GM19463 (cell line): ENCODE data around the gene STAT3.
"Not testable (repeated sequence)": the region's sequence is repeated elsewhere in the genome, so short reads cannot be mapped to it uniquely, and the experiment has no call there.

Experiments
- ATAC-seq: cut with Tn5 transposase; IDR thresholded peaks from one replicate; pipeline ENCODE4 v1.9.1; 2021; ENCODE audit warnings: mild to moderate bottlenecking, moderate library complexity; ENCODE audit not compliant: unreplicated experiment

Gene STAT3

GRCh38 chr17:42388381-42389134 lies at the start of gene STAT3:
Gene STAT3, minus strand, starts transcription at chr17:42388442. Its CDS starts 39,926 bp downstream, at chr17:42348516.
- peak; percentile 91 for ATAC-seq

GRCh38 chr17:42436391-42436790 lies 48.1 kb upstream of the STAT3 start:
- ATAC-seq, result no peak

GRCh38 chr17:42431758-42432161 lies 43.5 kb upstream of the STAT3 start:
- ATAC-seq, result no peak

- ATAC-seq, result no peak
Measured at GRCh38 chr17:42429726-42430447, 41.6 kb upstream of the STAT3 start.

- ATAC-seq, result no peak
Measured at GRCh38 chr17:42428141-42428944, 40.1 kb upstream of the STAT3 start.

GRCh38 chr17:42424991-42425610 lies 36.9 kb upstream of the STAT3 start:
- ATAC-seq, result no peak

- no peak for ATAC-seq
Measured at GRCh38 chr17:42423766-42424165, 35.5 kb upstream of the STAT3 start.

GRCh38 chr17:42422958-42423712 lies 34.9 kb upstream of the STAT3 start, which contains the start of gene CAVIN1:
Gene CAVIN1, minus strand, starts transcription at chr17:42423256. Its CDS starts 159 bp downstream, at chr17:42423097.
- ATAC-seq, result no peak

GRCh38 chr17:42422412-42422957 lies 34.2 kb upstream of the STAT3 start:
- ATAC-seq, result no peak

GRCh38 chr17:42421507-42422338 lies 33.5 kb upstream of the STAT3 start:
- ATAC-seq, result no peak

GRCh38 chr17:42421136-42421506 lies 32.9 kb upstream of the STAT3 start:
- ATAC-seq, result no peak

GRCh38 chr17:42417981-42418380 lies 29.7 kb upstream of the STAT3 start:
- not testable (repeated sequence) for ATAC-seq

GRCh38 chr17:42414704-42415409 lies 26.6 kb upstream of the STAT3 start:
- ATAC-seq, result no peak

- no peak for ATAC-seq
Measured at GRCh38 chr17:42413464-42414040, 25.3 kb upstream of the STAT3 start.

GRCh38 chr17:42411905-42412679 lies 23.9 kb upstream of the STAT3 start:
- ATAC-seq, result no peak

GRCh38 chr17:42411361-42411760 lies 23.1 kb upstream of the STAT3 start:
- no peak for ATAC-seq

- no peak for ATAC-seq
Measured at GRCh38 chr17:42410319-42410685, 22.1 kb upstream of the STAT3 start.
